ENCODE measurements around the gene OMA1. TPM values are rescaled to one million over a fixed set of nuclear protein-coding genes. Genes with fewer than 3 reads are reported as not detected.

The OMA1 gene
- total and polyA plus RNA-seq, 2 of the 4 experiments (the other 2 are of a cell fraction): 5.9 to 6.4 TPM

- intact Hi-C loops (cut with micrococcal nuclease) (no loop called here), in situ Hi-C loops (cut with MboI; ENCODE audit: low sequenced_read_pairs) (no loop called here), dilution Hi-C loops (cut with HindIII; ENCODE audit: low sequenced_read_pairs, unreplicated experiment) (no loop called here)
- Histone ChIP-seq H3K56ac (ENCODE audit: extremely low read depth, insufficient read depth, low read length) (no peak overlapping the region), H3K9me3 (ENCODE audit: control insufficient read depth, insufficient read depth, low read length) (no peaks in the 10 kb centered on the region), H3K27me3 (ENCODE audit: control insufficient read depth, insufficient read depth, low read length) (no peaks in the 10 kb centered on the region), H3K23ac (ENCODE audit: low read depth, low read length) (no peak overlapping the region), H3K14ac (replicated peaks; ENCODE audit: low read depth, low read length) (no peak overlapping the region), H3K18ac (ENCODE audit: low read depth, low read length) (no peak overlapping the region), H2BK15ac (ENCODE audit: low read depth, low read length) (no peak overlapping the region), H3K79me1 (ENCODE audit: low read depth in 1 of 2, low read length in 2 of 2) (no peaks in the 10 kb centered on the region), H3K4me2 (ENCODE audit: low read depth, low read length) (no peak overlapping the region), H3K27ac (ENCODE audit: insufficient read depth, low read length) (no peak overlapping the region), H3K4ac (ENCODE audit: low read depth, low read length) (no peak overlapping the region), H2BK120ac (ENCODE audit: low read depth, low read length) (no peak overlapping the region), H3K36me3 (ENCODE audit: control insufficient read depth, insufficient read depth, low read length) (no peaks in the 10 kb centered on the region), H3K4me3 (ENCODE audit: insufficient read depth, low read depth, low read length) (no peak overlapping the region), H2BK5ac (ENCODE audit: low read depth, low read length, poor library complexity, severe bottlenecking) (no peak overlapping the region), H2AFZ (replicated peaks; ENCODE audit: low read length, poor library complexity) (no peak overlapping the region), H4K5ac (ENCODE audit: low read depth, low read length) (no peak overlapping the region), H4K91ac (ENCODE audit: insufficient read depth, low read depth, low read length) (no peak overlapping the region), H2AK5ac (ENCODE audit: low read depth, low read length) (no peak overlapping the region), H2BK20ac (ENCODE audit: low read depth, low read length) (no peak overlapping the region), H2AK9ac (replicated peaks; ENCODE audit: low read depth, low read length, poor library complexity) (no peak overlapping the region), H3K9ac (ENCODE audit: low read depth, low read length) (no peak overlapping the region), H4K20me1 (ENCODE audit: insufficient read depth, low read length) (no peaks in the 10 kb centered on the region), H4K8ac (ENCODE audit: low read depth in 2 of 2, low read length in 2 of 2) (no peak overlapping the region), H3K4me1 (ENCODE audit: control insufficient read depth, insufficient read depth, low read length) (no peaks in the 10 kb centered on the region), H3K9me1 (ENCODE audit: insufficient read depth, low read length) (no peaks in the 10 kb centered on the region)
- ChIA-PET POLR2A (ENCODE audit: unreplicated experiment) (no interaction called here), CTCF (interaction anchor here (1.2 kb wide), 1 partner anchor 18 kb away, joined by 3 read pairs; the partner anchor contains the start of gene OMA1)
- ATAC-seq (ENCODE audit: low read depth): peak; percentile 68
- peak; percentile 78 for DNase-seq
- no CpG with 5 or more reads among the region's 3 CpGs for WGBS, 2 experiments (ENCODE audit: extremely low coverage in 2 of 2, insufficient read length in 1 of 2)
- no TSS peak for BruUV-seq (replicated peaks)
- TF ChIP-seq, protein P1, sequence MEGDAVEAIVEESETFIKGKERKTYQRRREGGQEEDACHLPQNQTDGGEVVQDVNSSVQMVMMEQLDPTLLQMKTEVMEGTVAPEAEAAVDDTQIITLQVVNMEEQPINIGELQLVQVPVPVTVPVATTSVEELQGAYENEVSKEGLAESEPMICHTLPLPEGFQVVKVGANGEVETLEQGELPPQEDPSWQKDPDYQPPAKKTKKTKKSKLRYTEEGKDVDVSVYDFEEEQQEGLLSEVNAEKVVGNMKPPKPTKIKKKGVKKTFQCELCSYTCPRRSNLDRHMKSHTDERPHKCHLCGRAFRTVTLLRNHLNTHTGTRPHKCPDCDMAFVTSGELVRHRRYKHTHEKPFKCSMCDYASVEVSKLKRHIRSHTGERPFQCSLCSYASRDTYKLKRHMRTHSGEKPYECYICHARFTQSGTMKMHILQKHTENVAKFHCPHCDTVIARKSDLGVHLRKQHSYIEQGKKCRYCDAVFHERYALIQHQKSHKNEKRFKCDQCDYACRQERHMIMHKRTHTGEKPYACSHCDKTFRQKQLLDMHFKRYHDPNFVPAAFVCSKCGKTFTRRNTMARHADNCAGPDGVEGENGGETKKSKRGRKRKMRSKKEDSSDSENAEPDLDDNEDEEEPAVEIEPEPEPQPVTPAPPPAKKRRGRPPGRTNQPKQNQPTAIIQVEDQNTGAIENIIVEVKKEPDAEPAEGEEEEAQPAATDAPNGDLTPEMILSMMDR (conservative IDR thresholded peaks at IDR 0.05; ENCODE audit: low read depth, low read length): no peak
- peak; percentile 87 for TF ChIP-seq CEBPB (IDR thresholded peaks at IDR 0.05; ENCODE audit: low read depth, low read length)
Measured at GRCh38 chr1:58528518-58528917, 18.0 kb downstream of the OMA1 start.

Data from IMR-90 (cell line).